GM12874 (cell line): ENCODE results near the gene LMX1B.

ENCODE experiments used
- TF ChIP-seq, protein P1 (sequence below): IDR thresholded peaks from 2 replicates; pipeline ENCODE4 v1.5.1; 2011; ENCODE audit warnings: low read depth, mild to moderate bottlenecking, control low read depth, low read length, moderate library complexity; ENCODE audit not compliant: insufficient read depth

The LMX1B gene

DNA sequence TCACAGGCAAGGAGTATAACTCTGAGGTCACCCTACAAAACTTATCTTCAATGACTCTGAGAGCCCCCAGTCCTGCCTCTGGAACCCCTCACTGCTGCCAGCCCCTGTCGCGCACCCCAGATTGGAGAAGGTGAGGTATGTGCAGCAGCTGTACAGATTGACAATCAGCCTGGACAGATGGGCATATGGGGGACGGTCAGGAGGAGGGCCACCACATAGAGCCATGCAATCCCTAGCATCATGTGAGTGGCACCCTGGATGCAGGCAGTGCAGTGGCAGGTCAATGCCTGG, 90.1 kb downstream of the LMX1B start:
- TF ChIP-seq, protein P1, sequence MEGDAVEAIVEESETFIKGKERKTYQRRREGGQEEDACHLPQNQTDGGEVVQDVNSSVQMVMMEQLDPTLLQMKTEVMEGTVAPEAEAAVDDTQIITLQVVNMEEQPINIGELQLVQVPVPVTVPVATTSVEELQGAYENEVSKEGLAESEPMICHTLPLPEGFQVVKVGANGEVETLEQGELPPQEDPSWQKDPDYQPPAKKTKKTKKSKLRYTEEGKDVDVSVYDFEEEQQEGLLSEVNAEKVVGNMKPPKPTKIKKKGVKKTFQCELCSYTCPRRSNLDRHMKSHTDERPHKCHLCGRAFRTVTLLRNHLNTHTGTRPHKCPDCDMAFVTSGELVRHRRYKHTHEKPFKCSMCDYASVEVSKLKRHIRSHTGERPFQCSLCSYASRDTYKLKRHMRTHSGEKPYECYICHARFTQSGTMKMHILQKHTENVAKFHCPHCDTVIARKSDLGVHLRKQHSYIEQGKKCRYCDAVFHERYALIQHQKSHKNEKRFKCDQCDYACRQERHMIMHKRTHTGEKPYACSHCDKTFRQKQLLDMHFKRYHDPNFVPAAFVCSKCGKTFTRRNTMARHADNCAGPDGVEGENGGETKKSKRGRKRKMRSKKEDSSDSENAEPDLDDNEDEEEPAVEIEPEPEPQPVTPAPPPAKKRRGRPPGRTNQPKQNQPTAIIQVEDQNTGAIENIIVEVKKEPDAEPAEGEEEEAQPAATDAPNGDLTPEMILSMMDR = no peak

DNA sequence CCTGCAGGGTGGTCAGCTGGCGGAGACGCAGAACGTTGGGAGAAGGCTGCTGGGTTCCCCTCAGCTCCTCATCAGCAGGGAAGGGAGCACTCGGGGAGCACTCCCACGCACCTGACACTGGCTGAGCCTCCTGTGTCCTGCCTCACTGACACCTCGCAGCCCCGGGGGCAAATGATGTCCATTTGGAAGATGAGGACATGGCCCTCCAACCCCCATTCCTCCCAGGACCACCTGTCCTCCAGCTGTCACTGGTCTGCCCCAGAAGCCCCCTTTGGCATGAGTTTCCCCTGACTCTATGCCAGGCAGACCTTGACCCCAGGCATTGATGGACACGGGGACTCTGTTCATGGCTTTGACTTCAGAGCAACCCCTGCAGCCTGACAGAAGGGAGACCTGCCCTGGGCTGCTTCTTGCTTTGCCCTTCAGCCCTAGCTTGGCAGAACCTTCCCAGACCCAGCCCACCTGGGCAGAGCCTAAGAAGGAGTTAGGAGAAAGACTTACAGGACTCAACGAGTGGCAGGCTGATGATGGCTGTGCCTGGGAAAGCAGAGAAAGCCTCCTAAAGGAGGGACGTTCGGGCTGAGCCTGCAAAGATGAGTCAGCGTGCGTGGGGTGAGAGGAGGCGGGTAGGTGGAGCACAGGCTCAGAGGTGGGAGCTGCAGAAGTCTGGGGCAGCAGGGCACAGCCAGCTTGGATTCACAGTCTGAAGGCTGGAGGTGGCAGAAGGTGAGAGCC, 90.6 kb downstream of the LMX1B start:
- TF ChIP-seq, protein P1 = no peak

DNA sequence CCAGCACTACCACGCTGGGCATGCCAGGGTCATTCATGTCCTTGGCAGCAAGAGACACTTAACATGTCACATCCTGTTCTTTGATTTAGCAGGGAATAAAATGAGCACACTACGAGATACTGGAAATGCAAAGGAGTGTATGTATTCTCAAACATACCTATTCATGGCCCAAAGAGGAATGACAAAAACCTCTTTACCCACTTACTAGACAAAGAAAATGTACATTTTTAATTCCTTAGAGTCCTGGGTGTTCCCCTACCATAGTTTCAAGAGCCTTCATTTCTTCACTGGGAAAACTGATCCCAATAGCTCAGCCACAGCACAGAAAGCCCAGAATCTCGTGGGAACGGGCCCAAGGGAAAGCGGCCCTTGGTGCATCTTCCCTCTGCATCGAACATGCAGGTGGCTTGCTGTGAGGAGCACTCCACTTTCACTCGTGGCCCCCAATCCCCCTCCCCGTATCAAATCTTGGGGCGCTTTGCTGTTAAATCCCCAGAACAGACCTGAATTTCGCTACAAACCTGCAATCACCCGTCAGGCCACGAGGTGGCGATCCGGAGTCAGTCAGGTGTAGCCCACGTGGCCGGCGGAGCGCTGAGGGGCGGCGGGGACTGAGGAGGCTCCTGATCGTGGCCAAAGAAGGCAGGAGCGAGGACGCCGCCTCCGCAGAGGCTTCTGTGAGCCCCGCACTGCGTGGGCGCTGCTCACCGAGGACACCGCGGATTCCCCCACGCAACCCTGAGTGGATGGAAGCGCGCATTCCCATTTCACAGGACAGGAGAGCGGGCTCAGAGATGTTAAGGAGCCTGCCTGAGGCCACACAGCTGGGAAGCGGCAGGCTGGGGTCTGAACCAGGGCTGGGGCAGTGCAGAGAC, 91.4 kb downstream of the LMX1B start:
- TF ChIP-seq, protein P1 = peak; percentile 85

DNA sequence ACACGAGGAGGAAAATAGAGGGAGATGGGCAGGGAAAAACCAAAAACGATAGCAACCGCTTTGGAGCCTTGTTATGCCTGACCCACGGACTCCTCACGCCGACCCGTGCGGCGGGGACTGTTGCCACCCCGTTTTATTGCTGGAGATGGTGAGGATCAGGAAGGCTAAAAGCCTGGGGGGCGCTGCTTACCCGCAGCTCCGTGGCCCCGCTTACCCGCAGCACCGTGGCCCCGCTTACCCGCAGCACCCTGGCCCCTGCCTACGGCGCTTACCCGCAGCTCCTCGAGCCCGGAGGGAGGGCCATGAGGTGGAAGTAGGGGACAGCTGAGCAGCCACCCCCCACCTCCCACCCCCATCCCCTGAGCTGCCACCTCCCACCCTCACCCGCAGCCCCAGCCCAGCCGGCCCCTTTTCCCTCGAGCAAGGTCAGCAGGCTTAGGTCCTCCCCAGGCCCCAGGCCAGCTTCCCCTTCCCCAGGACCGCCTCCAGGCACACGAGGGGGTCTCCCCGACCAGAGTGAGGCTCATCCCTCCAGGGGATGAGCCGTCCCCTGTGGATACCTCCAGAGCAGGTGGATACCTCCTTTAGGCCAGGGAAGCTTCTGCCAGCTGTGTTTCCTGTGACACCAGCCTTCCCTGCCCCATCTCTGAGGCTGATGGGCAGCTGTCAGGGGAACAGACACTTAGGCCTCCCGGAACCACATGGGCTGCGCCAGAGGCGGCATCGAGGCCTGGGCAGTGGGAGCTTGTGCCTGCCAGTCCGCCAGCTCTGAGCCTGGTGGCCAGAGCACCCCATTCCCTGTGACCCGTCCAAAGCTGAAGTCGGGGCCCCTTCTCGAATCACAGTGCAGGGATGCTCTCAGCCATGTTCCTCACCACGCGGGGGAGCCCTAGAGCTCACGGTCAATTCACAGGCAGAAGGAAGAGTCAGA, 92.3 kb downstream of the LMX1B start:
- TF ChIP-seq, protein P1 = peak; percentile 80

DNA sequence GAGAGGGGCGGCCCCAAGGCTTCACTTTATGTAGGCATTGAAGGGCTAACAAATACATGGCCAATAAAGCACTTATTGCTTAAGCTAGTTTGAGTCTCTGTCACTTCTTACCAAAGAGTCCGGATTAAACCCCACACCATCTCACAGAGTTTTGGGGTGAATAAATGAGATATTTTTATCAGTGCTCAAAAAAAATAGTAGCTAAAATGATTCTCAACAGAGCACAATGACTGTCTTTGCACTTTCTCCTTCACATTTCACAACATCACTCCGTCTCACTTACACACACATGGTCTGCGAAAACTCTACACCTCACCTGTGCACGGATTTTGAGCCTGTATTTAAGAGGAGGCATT, 92.9 kb downstream of the LMX1B start:
- TF ChIP-seq, protein P1 = no peak

DNA sequence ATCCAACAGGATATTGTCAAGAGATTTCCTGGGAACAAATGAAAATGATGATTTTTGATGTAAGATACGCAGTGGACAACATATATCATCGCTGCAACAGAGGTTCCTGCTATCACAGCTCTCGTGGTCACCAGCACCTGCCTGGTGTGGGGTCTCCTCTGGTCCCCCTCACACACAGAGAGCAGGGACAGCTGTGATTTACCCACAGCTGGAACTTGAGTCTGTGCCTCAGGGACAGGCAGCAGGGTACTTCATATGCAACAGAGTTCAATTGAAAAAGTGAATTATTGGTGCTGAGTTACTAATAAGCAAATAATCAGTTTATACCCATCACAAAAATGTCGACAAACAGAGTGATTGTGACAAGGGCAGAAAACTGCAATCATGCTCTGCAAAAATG, 93.4 kb downstream of the LMX1B start:
- TF ChIP-seq, protein P1 = no peak

DNA sequence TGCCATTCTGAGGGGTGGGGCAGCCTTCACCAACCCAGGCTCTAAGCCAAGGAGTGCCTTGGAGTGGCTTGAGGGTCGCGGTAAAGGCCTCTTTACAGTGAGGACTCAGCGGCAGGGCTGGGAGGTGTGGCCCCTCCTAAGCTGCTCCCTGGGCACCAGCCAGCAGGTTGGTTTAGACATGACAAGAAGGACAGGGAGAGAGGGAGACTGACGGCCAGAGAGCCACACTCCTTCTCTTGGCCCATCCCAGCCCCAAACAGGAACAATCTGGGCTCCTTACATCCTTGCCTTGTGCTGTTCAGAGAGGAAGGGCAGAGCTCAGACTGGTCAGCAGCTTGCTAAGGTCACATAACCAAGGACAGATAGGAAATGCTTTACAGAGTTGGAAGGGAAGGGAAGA, 94.5 kb downstream of the LMX1B start:
- TF ChIP-seq, protein P1 = no peak
